GM12891 (cell line): ENCODE data around the gene ADORA2B.

Experiments
- DNase-seq: peaks from one replicate; pipeline ENCODE4 v3.0.0; 2011; ENCODE audit warnings: low spot score; ENCODE audit not compliant: insufficient read length
- FAIRE-seq: peaks from 2 replicates; lab custom pipeline; 2011; peaks lifted over from hg19 to GRCh38; lab: Jason Lieb, UNC
- PAX5 ChIP-seq: IDR thresholded peaks from 2 replicates; pipeline ENCODE4 v1.6.1; 2011; ENCODE audit warnings: low read length, moderate library complexity, mild to moderate bottlenecking; ENCODE audit not compliant: insufficient read depth, severe bottlenecking
- POLR2A ChIP-seq: IDR thresholded peaks from 2 replicates; pipeline ENCODE4 v1.6.1; 2011; ENCODE audit warnings: low read depth, low read length, control low read depth
- POLR2AphosphoS5 ChIP-seq: IDR thresholded peaks from 2 replicates; pipeline ENCODE4 v1.6.1; 2011; ENCODE audit warnings: low read depth, low read length, control low read depth
- POU2F2 ChIP-seq: IDR thresholded peaks from 2 replicates; pipeline ENCODE4 v1.6.1; 2011; ENCODE audit warnings: low read depth, mild to moderate bottlenecking, control low read depth, low read length, moderate library complexity
- SPI1 ChIP-seq: IDR thresholded peaks from 2 replicates; pipeline ENCODE4 v1.6.1; 2011; ENCODE audit warnings: low read depth, low read length, control low read depth
- TAF1 ChIP-seq: IDR thresholded peaks from 2 replicates; pipeline ENCODE4 v1.6.1; 2011; ENCODE audit warnings: low read depth, low read length, control low read depth

ADORA2B gene

GRCh38 chr17:15912416-15912955 lies 32.4 kb upstream of the ADORA2B start:
- DNase-seq (no peak), FAIRE-seq (no peak)
- TF ChIP-seq POLR2AphosphoS5, result no peak
- no peak for TF ChIP-seq SPI1
- no peak for TF ChIP-seq POLR2A

GRCh38 chr17:15913826-15914225 lies 31.1 kb upstream of the ADORA2B start:
- TF ChIP-seq PAX5, result no peak
- no peak for TF ChIP-seq POLR2AphosphoS5
- TF ChIP-seq POU2F2, result no peak
- no peak for TF ChIP-seq POLR2A
- no peak for TF ChIP-seq SPI1
- no peak for DNase-seq
- no peak for FAIRE-seq

DNA sequence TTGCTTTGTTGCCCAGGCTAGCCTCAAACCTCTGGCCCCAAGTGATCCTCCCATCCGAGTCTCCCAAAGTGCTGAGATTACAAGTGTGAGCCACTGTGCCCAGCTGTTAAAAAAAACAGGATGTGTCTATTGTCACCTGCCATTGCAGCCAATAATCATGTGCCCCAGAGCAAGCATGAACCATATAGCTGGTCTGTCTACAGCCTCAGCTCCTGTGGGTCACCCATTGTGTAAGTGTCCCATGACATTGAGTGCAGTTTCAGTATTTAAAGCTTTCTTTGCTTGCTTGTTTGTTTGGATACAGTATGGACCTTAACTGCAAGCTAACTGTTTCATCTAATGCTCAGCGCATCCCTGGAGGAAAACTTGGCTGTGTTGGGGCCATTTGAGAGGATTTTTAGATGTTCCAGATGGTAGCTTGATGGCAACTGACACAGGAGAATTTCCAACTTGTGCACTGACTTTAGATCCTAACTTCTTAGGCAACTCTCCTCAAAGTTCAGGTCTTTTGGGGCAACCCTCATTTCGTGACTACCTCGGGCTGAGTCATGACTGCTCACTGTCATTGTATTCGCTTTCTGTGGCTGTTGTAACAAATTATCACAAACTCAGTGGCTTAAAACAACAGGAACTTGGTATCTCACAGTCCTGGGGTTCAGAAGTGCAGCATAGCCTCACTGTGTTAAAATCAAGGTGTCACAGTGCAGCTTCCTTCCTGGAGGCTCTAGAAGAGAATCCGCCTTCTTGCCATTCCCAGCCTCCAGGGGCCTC lies 30.3 kb upstream of the ADORA2B start:
- no peak for TF ChIP-seq POU2F2
- no peak for TF ChIP-seq PAX5
- no peak for TF ChIP-seq POLR2A
- no peak for TF ChIP-seq POLR2AphosphoS5
- no peak for TF ChIP-seq SPI1
- TF ChIP-seq TAF1, result no peak
- DNase-seq (no peak), FAIRE-seq (no peak)

- TF ChIP-seq SPI1, result no peak
- TF ChIP-seq TAF1, result no peak
- TF ChIP-seq POLR2AphosphoS5, result no peak
- TF ChIP-seq POLR2A, result no peak
- no peak for TF ChIP-seq PAX5
- TF ChIP-seq POU2F2, result no peak
- no peak for DNase-seq
- no peak for FAIRE-seq
Observed at GRCh38 chr17:15915961-15916360, 29.0 kb upstream of the ADORA2B start.

GRCh38 chr17:15917021-15917437 lies 27.9 kb upstream of the ADORA2B start:
- FAIRE-seq (no peak), DNase-seq (no peak)
- TF ChIP-seq POLR2A (no peak), POLR2AphosphoS5 (no peak), SPI1 (no peak), PAX5 (no peak), TAF1 (no peak), POU2F2 (no peak)

GRCh38 chr17:15917438-15918027 lies 27.4 kb upstream of the ADORA2B start:
- no peak for TF ChIP-seq POLR2AphosphoS5
- no peak for TF ChIP-seq SPI1
- no peak for TF ChIP-seq POLR2A
- no peak for TF ChIP-seq TAF1
- TF ChIP-seq PAX5, result no peak
- TF ChIP-seq POU2F2, result no peak
- DNase-seq (no peak), FAIRE-seq (no peak)

DNA sequence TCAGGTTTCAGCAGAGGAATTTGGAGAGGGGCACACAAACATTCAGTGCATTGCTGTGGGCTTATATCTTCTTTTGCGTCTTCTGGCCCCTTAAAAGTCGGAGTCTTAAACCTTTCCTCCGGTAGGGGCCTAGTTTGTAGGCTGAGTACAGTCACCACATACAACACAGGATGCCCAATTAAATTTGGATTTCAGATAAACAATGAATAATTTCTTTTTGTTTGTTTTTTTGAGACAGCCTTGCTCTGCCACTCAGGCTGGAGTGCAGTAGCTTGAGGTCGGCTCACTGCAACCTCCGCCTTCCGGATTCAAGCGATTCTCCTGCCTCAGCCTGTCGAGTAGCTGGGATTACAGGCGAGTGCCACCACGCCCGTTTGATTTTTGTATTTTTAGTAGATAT lies 26.7 kb upstream of the ADORA2B start:
- TF ChIP-seq PAX5 (no peak), POLR2AphosphoS5 (no peak), POU2F2 (no peak), TAF1 (no peak), POLR2A (no peak), SPI1 (no peak)

DNA sequence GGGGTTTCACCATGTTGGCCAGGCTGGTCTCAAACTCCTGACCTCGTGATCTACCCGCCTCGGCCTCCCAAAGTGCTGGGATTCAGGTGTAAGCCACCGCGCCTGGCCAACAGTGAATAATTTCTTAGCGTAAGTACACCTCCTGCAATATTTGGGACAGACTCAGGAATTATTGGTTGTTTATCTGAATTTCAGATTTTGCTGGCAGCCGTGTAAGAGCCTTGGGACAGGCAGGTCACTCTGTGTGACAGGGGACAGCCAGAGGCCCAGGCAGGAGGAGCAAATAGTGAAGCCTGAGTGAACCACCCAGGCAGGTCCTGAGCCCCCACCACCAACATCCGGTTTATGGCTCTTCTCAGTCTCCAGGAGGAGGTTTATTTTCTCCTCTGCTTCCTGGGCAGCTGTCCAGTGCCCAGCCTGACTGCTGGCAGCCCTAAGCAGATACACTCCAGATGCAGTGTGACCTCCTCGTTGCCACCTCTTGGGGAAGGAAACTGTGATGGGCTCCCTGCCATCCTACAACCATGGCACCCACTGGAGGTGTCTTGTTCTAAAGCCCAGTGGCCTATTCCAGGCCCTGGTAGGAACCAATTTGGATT lies 26.2 kb upstream of the ADORA2B start:
- TF ChIP-seq POLR2AphosphoS5, result no peak
- no peak for TF ChIP-seq POLR2A
- no peak for TF ChIP-seq PAX5
- no peak for TF ChIP-seq POU2F2
- no peak for TF ChIP-seq SPI1
- no peak for FAIRE-seq
- DNase-seq, result no peak

More for the DNA sequence above, 26.7 kb upstream of the ADORA2B start:
- no peak for FAIRE-seq
- DNase-seq, result no peak

GRCh38 chr17:15919466-15919865 lies 25.5 kb upstream of the ADORA2B start:
- TF ChIP-seq TAF1, result no peak
- TF ChIP-seq POLR2A, result no peak
- no peak for TF ChIP-seq PAX5
- no peak for TF ChIP-seq POU2F2
- no peak for TF ChIP-seq SPI1
- no peak for TF ChIP-seq POLR2AphosphoS5
- no peak for DNase-seq
- FAIRE-seq, result no peak
